GM21576 (cell line): ENCODE measurements around the gene ALK.
"Not testable (repeated sequence)": the region's sequence is repeated elsewhere in the genome, so short reads cannot be mapped to it uniquely, and the experiment has no call there.

Experiments used
- ATAC-seq: cut with Tn5 transposase; IDR thresholded peaks from one replicate; pipeline ENCODE4 v1.9.1; 2021; ENCODE audit warnings: mild to moderate bottlenecking, moderate library complexity; ENCODE audit not compliant: unreplicated experiment

The ALK gene

GRCh38 chr2:29263886-29264285 lies 657.5 kb downstream of the ALK start:
- ATAC-seq = no peak

- no peak for ATAC-seq
Observed at GRCh38 chr2:29262681-29263260, 658.6 kb downstream of the ALK start.

GRCh38 chr2:29261003-29261402 lies 660.4 kb downstream of the ALK start:
- peak; percentile 60 for ATAC-seq

- ATAC-seq = no peak
Observed at GRCh38 chr2:29260142-29260772, 661.1 kb downstream of the ALK start.

- ATAC-seq = no peak
Observed at GRCh38 chr2:29259221-29259620, 662.2 kb downstream of the ALK start.

- no peak for ATAC-seq
Observed at GRCh38 chr2:29255004-29255403, 666.4 kb downstream of the ALK start.

GRCh38 chr2:29253495-29254275 lies 667.7 kb downstream of the ALK start:
- not testable (repeated sequence) for ATAC-seq

GRCh38 chr2:29253026-29253425 lies 668.4 kb downstream of the ALK start:
- no peak for ATAC-seq

GRCh38 chr2:29251406-29251805 lies 670.0 kb downstream of the ALK start:
- ATAC-seq = no peak

- no peak for ATAC-seq
Observed at GRCh38 chr2:29250977-29251376, 670.4 kb downstream of the ALK start.

- no peak for ATAC-seq
Observed at GRCh38 chr2:29249666-29250253, 671.6 kb downstream of the ALK start.

- no peak for ATAC-seq
Observed at GRCh38 chr2:29247336-29247914, 674.0 kb downstream of the ALK start.

GRCh38 chr2:29246383-29247300 lies 674.7 kb downstream of the ALK start:
- no peak for ATAC-seq

GRCh38 chr2:29245742-29246382 lies 675.5 kb downstream of the ALK start:
- no peak for ATAC-seq

GRCh38 chr2:29245035-29245741 lies 676.2 kb downstream of the ALK start:
- ATAC-seq = not testable (repeated sequence)

GRCh38 chr2:29242621-29243375 lies 678.6 kb downstream of the ALK start:
- ATAC-seq = no peak

GRCh38 chr2:29241955-29242565 lies 679.3 kb downstream of the ALK start:
- no peak for ATAC-seq

- ATAC-seq = no peak
Observed at GRCh38 chr2:29241341-29241740, 680.0 kb downstream of the ALK start.
